NCI-H1930 (cell line): ENCODE data around the gene CLSTN2.

ENCODE experiments used
- DNase-seq, 2 experiments: peaks; one replicate each; lab custom pipeline; 2025; lab: John Stamatoyannopoulos, UW

The CLSTN2 gene

DNA sequence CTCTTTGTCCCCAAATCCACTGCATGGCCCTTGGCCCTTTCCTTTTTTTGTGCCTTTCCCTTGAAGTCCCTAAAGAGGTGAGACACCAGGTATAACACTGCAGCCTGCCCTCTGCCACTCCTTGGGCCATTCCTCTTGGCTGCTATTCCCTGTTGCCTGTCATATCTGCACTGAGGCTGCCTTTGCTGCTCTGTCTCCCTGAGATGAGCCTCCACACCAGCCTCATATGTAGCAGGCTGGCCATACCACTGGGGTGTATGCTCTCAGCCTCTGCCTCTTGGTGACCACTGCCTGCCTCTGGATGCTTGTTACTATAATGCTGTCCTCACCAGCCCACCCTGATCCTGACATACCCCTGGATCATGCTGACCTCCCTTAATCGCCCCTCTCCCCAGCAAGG, 252.0 kb downstream of the CLSTN2 start:
- peak in 1 of 2 experiments; percentile 4 for DNase-seq

DNA sequence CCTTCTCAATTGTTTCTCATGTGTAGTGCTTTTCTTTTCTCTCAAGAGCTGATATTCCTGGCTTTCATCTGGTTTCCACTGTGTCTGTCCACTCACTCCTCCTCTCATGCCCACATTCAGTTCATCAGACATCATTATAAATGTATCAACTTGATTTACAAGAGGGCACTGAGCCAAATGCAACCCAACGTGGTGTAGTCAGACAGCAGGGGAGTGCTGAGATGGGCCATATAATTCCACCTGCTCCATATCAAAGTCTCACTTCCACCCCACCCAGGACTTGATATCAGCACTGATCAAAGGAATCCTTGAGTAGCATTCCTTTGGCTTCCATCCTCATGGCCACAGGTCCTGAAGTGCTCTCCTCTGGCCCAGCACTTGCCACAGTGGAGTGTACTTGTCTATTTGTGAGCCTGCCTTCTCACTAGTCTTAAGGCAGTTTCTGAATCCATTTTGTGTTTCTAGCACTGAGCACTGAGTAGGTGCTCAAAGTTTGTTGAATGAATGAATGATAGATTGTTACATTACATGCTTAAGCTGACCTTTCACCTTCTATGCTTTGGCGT, 252.8 kb downstream of the CLSTN2 start:
- DNase-seq: no peak

DNA sequence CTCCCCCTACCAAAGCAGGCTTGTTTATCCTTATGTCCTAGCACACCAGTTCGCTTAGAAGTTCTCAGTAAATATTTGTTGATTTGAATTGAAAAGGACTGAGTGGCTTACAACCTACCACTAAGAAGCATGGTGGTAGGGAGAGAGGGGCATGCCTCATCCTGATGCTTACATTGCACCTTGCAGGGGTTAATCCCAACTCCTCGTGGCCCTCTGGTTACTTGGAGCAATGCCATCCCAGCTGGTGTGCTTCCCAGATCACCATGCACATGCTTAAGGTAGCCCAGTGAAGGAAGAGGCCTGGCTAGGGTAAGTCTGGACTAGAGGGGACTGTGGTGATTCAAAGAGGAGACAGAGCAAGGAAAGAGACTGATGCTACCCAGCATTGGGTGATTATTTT, 253.3 kb downstream of the CLSTN2 start:
- no peak for DNase-seq

DNA sequence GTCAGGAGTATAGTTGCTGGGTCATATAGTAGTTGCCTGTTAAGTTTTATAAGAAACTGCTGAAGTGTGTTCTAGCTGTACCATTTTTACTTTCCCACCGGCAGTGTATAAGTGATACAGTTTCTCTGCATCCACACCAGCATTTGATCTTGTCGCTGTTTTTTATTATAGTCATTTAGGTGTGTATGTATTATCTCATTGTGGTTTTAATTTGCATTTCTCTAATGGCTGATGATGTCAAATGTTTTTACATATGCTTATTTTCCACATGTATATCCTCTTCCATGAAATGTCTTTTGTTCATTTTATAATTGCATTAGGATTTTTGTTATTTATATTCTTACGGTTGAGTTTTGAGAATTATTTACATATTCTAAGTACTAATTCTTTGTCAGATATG, 254.3 kb downstream of the CLSTN2 start:
- DNase-seq: no peak

DNA sequence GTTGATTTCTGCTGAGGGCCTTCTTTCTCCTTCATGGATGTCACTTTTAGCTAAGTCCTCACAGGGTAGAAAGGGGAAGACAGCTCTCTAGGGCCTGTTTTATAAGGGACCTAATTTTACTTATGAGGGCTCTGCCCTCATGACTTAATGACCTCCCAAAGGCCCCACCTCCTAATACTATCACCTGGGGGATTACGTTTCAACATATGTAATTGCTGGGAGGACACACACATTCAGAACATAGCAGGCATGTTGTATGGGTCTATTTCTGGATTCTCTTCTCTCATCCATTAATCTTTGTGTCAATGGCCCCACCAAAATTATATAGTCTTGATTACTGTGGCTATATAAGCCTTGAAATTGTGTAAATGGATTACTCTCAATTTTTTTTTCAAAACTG, 255.0 kb downstream of the CLSTN2 start:
- peak in 1 of 2 experiments; percentile 50 for DNase-seq

DNA sequence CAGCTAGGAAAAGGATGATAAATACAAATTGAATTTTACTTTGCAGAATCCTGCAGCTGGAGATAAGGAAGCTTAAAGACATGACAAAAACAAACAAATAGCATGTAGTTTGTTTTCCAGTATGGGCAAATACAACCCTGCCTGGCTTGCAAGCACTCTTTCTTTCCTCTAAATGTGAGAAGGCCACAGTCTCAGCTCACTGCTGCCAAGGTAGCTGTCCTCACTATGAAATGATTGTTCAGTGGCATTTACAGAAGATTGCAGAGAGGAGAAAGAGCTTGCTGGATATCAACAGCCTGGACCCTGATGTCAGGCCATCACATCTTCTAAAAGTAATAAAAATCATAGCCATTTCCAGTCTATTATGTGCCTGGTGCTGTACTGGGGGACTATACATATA, 262.0 kb downstream of the CLSTN2 start:
- no peak for DNase-seq

DNA sequence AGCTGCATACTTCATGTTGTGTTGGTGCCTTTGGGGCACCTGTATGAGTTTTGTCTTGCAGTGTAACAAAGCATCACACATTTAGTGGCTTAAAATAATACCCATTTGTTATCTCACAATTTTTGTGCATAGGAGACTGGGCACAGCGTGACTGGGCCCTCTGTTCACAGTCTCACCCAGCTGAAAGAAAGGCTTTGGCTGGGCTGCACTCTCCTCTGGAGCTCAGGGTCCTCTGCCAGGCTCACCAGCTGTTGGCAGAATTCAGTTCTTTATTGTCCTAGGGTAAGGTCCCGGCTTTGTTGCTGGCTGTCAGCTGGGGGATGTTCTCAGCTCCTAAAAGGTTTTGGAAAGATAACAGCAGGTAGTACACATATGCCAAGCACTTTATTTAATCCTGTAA, 263.3 kb downstream of the CLSTN2 start:
- no peak for DNase-seq

DNA sequence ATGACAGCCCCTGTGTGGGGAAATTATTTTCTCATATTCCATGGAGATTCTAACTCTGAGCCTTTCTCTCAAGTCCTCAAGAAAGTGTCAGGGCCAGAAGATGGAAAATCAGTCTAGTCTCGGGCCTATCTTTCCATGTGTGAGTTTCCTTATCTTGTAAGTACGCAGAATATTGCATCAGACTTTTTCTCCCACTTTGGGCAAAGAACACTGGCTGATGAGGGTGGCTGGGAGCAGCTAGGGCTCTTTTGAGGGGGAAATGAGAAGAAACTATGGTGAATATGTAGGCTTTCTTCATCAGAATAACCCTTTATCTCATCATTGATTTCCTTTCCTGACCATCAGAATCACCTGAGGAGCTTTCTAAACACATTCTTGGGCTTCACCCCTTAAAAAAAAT, 264.0 kb downstream of the CLSTN2 start:
- DNase-seq: no peak

DNA sequence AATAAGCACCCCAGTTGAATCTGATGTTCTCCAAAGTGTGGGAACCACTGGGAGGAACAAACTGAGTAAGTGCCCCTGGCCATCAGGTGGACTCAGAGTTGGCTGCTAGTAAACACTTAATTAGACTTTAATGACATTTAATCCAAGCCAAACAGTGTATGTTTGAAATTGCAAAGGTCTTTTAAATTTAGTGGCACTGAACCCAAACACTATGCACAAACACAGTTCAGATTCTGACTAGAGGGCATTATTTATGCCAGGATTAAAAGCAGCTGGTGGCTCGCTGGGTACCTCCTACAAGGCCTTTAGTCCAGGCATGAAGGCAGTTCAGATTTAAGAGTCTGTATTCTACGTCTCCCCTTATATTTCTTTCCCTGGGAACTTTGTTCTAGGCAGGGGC, 264.8 kb downstream of the CLSTN2 start:
- peak in 1 of 2 experiments; percentile 11 for DNase-seq

DNA sequence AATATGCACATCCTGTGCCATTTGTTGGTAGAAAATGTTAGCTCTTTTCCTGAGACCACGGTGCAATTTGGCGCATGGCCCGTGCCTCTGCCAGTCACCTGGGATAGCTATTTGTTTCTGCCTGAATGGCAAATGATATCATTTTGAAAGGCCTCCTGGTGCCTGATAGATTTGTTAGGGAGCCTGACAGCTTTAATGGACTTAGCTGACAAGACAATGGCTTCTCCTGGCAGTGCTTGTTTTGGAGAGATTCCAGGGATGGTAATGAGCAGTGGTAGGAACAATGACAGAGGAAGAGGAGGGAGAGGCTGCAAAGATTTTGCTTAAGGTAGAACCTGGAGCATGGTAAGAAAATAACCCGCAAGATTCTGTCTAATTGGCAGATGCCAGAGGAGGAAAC, 268.5 kb downstream of the CLSTN2 start:
- DNase-seq: peak in 1 of 2 experiments; percentile 36

DNA sequence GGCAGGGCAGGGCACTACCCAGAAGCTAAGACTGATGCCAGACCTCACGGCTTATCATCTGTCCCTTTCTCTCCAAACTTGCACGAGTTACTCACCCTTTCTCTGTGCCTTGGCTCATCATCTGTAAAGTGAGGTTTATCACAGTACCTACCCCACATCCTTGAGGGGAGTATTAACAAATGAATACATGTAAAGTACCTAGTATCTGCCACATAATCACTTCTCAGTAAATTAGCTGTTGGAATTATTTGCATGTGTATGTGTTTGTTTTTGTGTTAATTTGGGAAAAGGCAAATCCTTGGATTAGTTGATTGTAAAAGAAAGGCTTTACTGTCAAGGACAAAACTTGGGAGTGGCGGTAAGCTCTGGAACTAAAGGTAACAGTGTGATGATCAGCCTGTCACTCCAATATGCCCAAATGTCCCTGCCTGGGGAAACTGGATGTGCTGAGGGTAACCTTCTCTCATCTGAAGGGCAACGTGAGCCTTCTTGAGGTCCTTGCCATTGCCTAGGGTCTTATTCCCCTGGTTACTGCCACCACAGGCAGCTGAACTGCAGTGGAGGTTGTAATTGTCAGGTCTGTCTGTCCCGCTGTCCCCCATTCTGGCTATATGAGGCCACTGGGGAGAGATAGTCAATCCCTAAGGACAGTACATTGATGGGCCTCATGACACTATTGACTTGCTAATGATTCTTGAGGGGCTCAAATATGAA, 269.4 kb downstream of the CLSTN2 start:
- no peak for DNase-seq

DNA sequence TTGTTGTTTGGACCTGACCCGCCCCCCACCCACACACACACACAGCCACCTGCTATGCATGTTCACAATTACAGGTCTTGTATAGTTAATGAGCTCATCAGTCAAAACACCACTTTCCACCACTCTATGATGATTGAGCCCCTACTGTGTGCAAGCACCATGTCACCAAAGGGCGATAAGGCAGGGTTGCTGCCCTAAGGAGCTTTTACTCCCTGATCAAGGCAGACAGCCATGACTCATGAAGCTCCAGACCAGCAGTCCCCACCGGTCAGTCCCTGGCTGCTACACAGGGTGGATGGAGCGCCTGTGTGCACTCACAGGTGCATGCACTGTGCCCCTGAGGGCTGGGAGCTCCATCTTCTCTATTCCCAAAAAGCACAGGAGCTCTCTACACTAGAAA, 270.6 kb downstream of the CLSTN2 start:
- DNase-seq: no peak

DNA sequence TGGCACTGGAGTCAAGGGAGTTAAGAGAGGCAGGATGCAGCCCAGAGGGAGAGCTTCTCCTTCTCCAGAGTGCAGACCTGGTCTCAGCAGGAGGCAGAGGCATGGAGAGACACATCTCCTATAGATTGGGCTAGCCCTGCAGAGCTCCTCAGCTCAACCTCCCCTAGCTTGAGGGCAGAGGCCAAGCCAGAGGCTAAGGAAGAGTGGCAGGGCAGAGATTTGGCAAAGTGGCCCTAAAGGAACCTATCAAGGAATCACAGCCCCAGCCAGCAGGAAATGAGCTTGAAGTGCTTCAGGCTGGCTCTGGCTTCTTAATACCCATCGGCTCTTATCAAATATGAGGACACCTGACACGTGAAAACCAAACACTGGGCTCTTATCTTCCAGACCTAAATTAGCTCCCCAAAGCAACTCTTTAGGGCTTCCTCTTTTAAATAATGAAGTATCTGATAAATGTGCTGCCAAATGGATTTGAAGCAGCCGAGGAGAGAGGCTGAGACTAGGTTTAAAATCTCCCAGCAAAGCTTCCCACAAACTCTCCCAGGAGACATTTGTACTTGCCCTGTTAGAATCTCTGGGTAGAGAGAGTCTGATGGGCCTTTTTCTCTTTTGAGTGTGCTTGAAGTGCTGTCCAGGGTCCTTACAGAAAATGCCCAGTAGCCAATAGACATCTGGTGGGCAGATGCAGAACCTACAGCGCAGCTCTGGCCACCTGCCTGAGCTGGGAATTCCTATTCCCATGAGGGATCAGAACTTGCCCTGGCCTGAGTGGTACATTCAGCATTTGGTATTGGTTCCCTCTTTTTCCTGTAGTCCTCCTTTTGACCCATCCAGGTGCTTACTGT, 271.4 kb downstream of the CLSTN2 start:
- no peak for DNase-seq

DNA sequence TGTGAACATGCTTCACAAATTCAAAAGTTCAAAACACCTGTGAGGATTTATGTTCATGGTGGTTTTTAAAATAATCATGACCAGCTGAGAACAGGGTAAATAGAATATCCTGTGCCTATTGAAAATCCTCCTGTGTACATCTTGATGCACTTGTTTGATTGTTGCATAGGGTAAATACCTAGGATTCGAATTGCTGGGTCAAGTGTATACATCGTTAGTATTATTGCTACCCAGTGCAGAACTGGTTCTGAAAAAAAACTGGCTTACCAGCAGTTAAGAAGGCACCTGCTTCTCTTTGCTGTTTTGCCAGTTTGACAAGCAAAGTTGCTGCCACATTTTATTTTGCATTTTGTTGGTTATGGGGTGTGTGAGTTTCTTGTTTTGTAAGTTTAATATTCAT, 272.6 kb downstream of the CLSTN2 start:
- peak; percentile 28 to 69 for DNase-seq

DNA sequence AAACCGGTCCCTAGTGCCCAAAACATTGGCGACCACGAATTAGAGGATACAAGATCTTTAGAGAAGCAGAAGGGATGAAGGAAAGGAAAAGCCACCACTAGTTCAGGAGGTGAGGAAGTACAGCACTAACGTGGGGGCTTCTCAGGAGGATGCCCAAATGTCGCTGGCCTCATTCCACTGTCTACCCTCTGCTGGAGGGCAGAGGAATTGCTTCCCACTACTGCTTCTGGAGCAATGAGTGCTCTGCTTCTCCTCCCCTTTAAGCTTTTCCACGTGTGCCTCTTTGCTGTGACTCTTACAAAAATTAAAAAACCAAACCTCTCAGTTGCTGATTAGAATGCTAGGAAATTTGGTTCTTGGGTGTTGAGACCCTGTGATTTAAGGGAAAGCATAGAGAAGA, 281.3 kb downstream of the CLSTN2 start:
- DNase-seq: no peak

DNA sequence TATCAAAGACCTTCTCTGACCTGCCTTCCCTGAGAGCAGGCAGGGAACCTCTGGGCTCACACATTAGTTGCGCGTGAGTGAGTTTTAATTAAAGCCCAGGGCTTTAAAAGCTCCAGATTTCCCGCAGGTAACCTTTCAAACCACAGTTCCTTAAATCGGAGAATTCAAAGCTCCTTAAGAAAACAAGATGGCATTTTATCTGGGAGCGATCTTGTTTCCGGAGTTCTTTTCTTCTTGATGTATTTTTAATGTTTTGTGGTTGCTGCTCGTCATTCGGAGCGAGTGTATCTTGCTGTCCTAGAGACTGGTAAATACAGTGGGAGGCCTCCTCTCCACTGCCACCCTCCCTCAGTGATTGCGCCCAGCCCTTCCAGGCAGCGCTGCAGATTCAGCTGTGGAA, 284.3 kb downstream of the CLSTN2 start:
- DNase-seq: no peak

DNA sequence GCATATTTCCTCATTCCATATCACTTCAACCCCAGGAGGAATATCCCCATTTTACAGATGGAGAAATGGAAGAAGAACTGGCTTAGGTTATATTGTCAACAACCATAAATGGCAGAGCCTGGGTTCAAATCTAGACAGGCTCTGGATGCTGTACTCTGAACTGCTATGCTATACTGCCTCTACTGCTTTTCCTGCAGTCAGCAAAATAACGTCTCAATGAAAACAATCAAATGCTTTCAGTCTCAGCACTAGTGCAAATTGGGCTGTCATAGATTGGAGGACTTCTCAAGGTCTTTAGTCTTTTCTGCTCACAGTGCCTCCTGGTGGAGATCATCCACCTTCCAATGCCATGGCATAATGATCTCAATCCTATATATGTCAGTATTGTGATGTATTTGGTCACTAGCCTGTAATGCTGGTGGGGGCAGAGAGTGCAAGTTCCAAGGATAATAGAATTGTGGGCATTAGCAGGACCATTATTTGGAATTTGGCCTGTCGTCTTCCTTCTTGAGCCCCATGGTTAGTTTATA, 285.0 kb downstream of the CLSTN2 start:
- DNase-seq: no peak

DNA sequence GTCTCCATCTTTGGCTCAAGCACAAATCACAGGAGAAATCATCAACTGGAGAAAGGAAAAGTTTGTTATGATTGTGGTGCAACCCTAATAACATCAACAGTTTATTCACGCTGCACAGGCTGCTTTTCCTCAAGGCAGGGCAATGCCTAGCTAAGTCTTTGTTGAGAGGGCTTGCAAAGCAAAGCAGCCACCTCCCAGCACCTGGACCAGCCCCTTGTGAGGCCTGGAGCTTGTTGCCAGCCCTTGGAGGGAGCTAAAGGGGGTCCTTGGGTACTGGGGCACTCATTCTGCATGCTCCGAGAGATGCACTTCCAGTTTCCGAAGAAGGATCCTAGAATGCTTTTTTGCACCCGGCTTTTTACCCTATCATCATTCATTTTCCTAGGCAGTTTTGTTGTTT, 288.2 kb downstream of the CLSTN2 start:
- no peak for DNase-seq

DNA sequence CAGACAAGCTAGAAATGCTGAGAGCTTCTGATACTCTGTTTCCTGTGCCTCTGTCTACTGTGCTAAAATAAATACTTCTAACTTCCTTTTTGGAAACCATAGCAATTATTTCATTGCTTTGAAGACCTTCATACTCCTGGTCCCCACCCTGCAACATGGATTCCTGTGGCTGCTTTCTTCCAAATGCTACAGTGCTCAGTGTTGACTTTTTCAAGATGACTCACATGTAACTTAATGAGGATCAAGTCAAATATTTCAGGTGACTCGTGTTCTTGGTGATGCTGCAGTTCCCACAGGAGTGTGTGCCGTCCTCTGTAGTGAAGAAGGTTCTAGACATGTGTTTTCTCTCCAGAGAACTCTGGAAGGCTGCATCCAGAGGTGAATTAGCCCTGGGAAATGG, 288.6 kb downstream of the CLSTN2 start:
- DNase-seq: no peak

DNA sequence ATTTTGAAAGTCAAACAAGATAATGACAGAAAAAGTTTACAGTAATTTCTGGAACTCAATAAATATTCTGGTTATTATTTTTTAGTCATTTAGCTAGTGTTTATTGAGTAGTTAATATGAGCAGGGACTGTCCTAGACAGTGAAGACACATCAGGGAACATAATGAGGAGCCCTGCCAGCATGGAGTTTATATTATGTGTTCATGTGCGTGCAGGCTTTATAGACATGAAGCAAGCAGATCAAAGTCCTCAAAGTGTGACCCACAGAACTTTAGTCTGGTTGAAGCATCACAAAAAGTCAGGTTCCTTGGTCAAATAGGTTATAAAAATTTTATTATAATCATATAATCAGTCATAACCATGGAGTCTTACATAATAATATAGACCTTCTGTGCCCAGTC, 289.3 kb downstream of the CLSTN2 start:
- DNase-seq: no peak

DNA sequence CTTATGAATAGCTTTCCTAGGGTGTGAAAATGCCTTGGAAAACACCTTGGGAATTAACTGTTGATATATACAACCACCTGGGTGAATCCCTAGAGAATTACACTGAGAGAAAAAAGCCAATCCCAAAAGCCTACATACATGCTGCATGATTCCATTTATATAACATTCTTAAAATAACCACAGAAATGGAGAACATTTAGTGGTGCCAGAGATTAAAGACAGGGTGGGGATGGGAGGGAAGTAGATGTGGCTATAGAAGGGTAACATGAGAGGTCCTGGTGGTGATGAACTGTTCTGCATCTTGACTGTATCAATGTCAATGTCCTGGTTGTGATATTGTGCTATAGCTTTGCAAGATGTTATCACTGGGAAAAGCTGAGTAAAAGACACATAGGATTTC, 291.0 kb downstream of the CLSTN2 start:
- no peak for DNase-seq

DNA sequence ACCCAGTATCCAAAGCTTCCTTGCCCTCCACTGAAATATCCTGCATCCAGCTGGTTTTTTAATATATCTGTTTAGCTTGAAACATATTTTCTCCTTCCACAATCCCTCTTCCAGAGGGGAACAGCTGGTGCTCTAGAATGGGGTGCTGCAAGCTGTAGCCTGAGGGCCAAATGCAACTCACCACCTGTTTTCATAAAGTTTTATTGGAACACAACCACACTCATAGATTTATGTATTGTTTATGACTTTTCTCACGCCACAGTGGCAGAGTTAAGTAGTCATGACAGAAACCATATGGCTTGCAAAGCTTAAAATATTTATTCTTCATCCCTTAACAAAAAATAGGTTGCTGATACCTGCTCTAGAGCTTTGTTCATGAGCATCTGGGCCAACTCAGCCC, 298.7 kb downstream of the CLSTN2 start:
- DNase-seq: no peak

DNA sequence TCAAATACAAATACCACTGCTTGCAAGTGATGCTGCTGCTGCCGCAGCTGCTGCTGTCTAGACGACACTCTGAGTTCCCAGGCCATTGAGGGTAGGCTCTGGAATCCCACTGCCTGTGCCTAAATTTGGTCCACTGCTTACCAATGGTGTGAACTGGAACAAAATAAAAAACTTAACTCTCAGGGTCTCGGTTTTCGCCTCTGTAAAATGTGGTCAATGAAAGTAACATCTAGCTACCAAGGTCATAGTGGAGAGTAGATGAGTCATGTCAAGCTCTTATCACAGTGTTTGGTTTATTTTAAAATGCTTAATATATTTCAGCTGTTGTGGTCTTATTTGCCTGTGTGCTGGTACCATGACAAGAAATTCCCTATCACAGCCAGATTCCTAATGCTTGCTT, 299.3 kb downstream of the CLSTN2 start:
- no peak for DNase-seq
